Peyer's patch (tissue), 4 donors: Measurements from ENCODE around the gene KDELR3.

ENCODE experiments used
- CTCF ChIP-seq, 6 experiments: fragments of 450-650 bp in 4 of 6; fragments of 200-600 bp in 2 of 6; sonication (generic) in 1 of 6; IDR thresholded peaks; one replicate each; pipeline ENCODE4 v1.5.1; 2017 to 2019; ENCODE audit warnings: antibody characterized with exemption in 6 of 6, mild to moderate bottlenecking in 3 of 6, moderate library complexity in 1 of 6
- POLR2A ChIP-seq, 2 donors: fragments of 450-650 bp; IDR thresholded peaks; one replicate each; pipeline ENCODE4 v1.5.1; 2017; ENCODE audit warnings: antibody characterized with exemption in 2 of 2, mild to moderate bottlenecking in 2 of 2, moderate library complexity in 2 of 2

GRCh38 chr22:38419858-38420160 is 48.1 kb upstream of the KDELR3 start:
- no peak for TF ChIP-seq POLR2A (IDR thresholded peaks at IDR 0.05)
- no peak for TF ChIP-seq CTCF (IDR thresholded peaks at IDR 0.05)
